ENCODE measurements around the gene DNAH3.

- TF ChIP-seq CTCF (IDR thresholded peaks at IDR 0.05) (no peak), POLR2A (IDR thresholded peaks at IDR 0.05) (no peak)
These were observed 18.8 kb upstream of the DNAH3 start for GRCh38 chr16:21169249-21169981.
